NCI-H524 treated with DMSO at 0.1 percent for 48 hours (cell line): ENCODE data around the gene MTHFD2L.

Experiments
- DNase-seq: peaks from one replicate; lab custom pipeline; 2025; lab: John Stamatoyannopoulos, UW

MTHFD2L gene

DNA sequence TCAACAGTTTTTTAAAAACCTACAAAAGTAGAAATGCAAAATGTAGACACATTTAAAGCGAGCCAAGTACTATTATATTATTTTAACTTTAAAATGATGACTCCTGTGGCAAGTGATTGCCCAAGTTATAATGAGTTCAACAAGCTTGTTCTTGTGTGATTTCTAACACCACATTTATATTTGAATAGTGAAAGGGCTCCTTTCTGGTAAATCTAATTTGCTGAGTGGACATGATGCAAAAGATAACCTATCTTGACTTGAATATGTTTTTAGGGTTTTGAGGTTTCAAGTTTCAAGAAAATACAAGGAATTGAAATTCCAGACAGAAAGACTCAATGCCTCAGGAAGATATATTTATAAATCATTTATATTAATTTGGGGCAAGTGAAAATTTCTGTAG, 149.3 kb downstream of the MTHFD2L start:
- DNase-seq: no peak

DNA sequence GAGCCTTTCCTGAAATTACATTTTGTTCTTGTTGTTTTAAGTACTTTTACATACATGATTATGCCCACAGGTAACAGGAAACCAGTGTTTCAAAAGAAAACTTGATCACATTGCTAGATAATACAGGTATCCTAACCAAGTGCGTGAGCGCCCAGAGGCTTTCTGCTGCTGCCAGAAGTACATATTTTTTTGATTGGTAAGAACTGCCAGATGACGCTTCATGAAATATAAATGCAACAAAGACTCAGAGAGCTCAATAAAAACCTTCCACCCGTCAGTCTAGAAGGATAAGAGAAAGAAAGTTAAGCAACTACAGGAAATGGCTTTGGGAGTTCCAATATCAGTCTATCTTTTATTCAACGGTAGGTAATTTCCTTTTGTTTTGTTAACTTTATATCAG, 150.3 kb downstream of the MTHFD2L start, which contains the start of gene EPGN:
TSS of gene EPGN (plus strand) at position 256 of the 400 bp plus-strand sequence. CDS start at position 320, 64 bp downstream.
- DNase-seq: no peak

DNA sequence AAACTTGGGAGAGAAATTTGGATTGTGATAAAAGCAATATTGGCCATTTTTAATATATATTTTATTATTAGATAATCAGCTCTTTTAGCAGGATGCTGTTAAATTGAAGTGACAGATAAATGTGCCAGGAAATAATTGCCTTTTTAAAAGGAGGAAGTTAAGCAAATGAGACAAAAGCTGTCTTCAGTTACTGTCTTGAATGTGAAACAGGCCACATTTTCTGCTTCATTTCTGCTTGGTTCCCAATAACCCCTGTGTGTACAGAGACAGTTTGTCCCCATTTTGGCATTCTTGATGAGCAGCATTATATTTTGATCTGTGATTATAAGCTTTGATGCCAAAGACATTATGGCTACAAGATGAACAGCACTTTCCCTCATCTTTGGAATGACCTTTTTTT, 151.3 kb downstream of the MTHFD2L start:
- no peak for DNase-seq

- no peak for DNase-seq
Observed at GRCh38 chr4:74311696-74312313, 153.9 kb downstream of the MTHFD2L start.

DNA sequence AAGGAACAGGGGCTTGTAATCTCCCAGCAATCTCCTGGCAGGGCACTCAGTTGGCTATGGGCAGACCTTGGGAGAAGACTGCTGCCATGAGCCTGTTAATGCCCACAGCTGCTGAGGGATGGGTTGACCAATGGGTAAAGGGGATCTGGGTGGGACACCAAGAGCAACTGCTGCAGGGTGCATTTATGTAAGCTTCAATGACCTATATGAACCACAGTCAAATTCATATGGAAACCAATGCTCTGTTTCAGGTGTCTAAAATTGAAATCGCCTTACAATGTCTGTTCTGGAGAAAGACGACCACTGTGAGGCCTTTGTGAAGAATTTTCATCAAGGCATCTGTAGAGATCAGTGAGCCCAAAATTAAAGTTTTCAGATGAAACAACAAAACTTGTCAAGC, 156.4 kb downstream of the MTHFD2L start:
- no peak for DNase-seq

DNA sequence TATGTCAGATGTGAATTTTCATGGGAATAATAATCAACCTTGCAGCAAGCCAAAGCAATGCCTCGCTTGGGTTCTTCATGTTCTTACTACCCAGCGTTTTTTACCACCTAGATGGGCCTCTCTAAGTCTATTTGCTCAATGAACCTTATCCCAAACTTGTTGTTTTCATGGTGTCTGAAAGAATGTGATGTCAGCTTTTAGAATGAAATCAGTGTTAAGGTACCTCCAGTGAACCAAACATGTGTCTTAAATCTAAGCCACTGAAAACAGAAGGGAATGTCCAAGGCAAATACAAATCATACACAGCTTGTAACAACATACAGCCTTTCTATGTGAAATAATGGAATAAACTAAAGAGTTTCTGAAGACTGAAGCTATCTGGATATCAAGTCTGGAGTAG, 157.0 kb downstream of the MTHFD2L start:
- no peak for DNase-seq

GRCh38 chr4:74315376-74315775, 157.5 kb downstream of the MTHFD2L start:
- DNase-seq: no peak

- DNase-seq: no peak
Observed at GRCh38 chr4:74316397-74316796, 158.5 kb downstream of the MTHFD2L start.

DNA sequence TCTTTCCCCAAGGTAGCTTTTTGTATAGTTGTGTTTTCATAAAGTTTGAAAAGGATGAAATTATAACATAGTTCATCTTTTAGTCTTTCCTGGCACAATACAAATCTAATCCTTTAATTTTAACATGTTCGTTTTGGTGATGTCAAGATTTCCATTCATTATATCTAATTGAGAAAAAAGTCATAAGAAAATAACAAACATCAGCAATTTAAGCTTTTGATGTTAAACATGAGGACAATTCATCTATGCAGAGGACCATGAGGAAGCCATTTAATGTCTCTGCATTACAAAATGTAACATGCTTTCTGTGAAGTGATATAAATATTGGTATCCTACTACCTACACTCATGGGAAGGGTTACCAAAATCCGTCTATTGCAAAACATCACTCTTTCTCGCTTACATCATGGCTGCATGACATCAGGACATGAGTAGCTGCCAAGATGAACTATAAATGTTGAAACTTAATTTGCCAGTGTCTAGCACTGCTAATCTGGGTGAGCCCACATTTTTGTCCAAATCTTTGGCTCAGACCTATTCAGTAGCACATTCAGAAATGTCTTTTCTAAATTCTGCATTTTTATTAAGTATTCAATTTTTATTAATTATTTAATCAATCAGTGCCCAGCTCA, 159.8 kb downstream of the MTHFD2L start:
- DNase-seq: no peak

DNA sequence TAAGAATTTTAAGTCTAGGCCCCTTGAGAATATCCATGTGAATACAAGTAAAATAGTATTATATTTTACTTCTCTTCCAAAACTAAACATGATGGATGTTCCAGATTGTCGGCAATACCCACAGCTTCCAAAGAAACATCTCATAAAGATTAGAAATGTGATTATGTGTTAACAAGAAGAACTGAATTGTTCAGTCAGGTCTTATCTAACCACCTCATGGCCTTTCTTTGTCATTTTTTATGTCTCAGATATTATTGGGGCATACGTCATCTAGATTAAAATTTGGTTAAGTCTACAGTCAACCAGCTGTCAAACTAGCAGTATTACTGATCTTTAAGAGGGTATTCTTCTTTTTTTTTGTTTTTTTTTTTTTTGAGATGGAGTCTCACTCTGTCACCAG, 160.4 kb downstream of the MTHFD2L start:
- DNase-seq: no peak

GRCh38 chr4:74319470-74319869, 161.6 kb downstream of the MTHFD2L start:
- DNase-seq: no peak

- DNase-seq: peak; percentile 30
Observed at GRCh38 chr4:74320559-74321118, 162.7 kb downstream of the MTHFD2L start.

DNA sequence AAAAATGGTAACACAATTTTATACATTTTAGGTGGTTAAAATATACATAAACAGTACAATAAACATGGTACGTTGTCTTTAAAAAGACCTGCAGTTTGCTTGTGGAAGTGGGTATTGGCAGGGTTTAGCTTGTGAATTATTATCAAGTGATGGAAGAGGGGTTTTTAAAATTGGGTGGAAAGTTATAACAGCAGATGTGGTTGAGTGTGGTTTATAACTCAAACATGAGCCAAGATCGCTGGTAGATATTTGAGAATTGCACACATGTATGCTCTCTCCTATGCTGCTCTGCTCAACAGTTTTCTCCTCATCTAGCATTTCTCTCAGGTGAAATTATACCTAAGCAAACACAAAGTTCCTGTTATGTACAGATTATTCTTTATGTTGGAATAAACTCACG, 164.4 kb downstream of the MTHFD2L start:
- DNase-seq: no peak

DNA sequence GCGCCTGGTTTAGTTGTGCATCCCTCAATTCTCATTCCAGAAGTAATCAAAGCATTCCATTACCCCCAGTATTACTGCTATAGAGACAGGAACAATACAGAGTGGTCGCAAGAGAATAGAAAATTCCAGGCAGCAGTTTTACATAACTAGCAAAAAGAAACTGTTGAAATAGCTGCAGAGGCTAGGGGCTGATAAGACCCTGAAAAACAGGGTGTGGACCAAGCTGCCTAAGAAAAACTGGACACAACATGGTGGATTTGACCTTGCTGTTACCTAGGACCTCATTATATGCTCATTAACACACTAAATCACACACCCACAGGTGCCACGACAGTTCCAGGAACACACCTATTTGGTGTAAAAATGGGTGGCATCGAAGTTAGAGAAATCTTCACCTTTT, 165.7 kb downstream of the MTHFD2L start:
- no peak for DNase-seq

DNA sequence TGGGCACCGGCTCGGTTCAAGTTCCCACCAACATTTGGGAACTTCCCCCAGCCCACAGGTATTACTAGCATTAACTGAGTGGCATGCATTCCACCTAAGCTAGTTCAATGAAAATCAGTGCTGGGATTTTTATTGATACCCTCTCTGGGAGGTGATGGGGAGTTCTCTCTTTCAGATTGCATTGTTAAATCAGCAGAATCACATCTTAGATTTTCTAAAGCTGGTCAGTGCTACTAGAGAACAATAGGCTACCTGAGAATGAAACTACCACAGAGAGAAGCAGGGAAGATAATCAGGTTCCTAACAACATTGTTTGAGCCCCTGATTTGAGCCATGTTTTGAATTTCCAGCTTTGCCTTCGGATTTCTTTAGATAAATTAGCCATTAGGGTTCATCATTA, 166.3 kb downstream of the MTHFD2L start:
- DNase-seq: no peak

- DNase-seq: no peak
Observed at GRCh38 chr4:74325886-74326285, 168.0 kb downstream of the MTHFD2L start.

GRCh38 chr4:74327762-74328161, 169.8 kb downstream of the MTHFD2L start:
- no peak for DNase-seq

DNA sequence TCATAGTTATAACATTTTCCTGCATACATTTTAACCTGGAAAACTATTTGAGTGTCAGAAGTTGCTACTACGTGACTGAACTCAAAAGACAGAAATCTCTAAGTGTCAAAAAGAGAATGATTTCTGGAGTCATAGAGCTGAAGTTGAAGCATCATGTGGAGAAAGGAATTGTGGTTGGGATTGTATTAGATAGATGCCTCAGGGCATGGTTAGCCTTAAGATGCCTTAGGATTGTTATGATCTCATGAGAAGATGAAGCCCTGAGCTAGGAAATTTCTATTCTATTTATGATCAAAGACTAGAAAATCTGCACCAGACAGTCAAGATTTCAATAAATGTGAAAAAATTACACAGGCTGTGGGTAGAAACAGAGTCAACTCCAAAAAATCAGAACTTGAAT, 170.6 kb downstream of the MTHFD2L start:
- DNase-seq: no peak

DNA sequence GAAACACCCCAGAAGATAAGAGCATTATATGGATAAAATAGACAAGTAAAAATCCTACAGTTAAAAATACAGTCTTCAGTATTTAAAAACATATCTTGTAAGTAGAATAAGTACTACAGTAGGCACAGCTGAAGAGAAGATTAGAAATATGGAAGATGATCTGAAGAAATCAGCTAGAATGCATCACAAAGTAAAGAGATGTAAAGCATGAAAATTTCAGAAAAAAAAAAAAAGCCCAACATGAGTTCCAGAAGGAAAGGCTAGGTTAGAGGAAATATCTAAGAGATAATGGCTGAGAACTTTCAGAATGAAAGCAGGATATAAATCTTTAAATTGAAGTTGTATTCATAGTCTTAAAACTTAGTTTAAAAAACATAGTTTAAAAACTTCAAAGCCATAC, 171.4 kb downstream of the MTHFD2L start:
- no peak for DNase-seq

DNA sequence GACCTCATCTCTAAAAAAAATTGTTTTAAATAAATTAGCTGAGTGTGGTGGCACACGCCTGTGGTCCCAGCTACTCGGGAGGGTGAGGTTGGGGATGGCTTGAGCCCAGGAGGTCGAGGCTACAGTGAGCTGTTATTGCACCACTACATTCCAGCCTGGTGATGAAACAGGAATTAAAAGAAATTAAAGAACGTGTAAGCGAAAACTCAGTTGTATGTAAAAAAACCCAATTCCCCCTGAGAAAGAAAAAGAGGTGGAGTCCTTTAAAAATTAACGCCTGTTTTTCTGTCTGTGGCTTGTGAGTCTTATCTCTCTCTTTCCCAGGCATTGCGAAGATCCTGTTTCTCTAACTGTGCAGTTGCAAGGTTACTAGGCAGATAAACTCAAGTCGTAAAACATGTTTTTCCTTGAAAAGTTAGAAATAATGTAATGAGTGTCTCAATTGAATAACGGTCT, 172.4 kb downstream of the MTHFD2L start:
- no peak for DNase-seq

- no peak for DNase-seq
Observed at GRCh38 chr4:74331252-74331651, 173.3 kb downstream of the MTHFD2L start.

DNA sequence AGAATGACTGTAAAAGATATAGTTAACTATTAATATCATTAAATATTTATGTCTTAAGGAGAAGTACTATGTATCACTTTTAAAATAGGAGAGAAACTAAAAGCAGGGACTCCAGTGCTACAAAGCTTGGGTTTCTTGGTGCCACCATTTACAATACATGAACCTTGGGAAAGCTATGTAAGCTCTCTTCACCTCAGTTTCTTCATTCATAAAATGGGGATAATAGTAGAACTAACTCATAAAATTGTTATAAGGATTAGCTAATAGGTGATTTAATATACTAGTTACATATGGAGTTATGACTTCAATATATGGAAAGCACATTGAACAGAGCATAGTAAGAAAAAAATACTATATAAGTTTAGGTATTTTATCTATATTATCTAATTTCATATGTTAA, 174.0 kb downstream of the MTHFD2L start:
- DNase-seq: no peak

DNA sequence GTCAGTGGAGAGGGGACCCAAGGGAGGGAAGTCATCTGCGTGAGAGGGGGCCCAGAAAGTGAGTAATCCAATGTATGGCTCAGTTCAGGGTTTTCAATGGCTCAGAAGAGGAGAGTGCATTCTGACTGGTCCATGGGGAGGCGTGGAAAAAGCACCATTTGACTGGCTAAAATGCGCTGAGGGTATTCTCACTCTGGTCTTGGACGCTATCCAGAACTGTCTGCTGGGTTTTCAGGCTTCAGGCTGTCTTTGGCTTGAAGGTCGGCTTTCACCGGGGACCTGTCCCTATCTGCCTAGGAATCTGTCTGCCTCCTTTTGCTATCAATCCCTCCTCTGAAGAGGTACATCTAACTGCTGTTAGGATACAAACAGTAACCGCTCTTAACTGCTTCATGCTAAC, 176.7 kb downstream of the MTHFD2L start:
- no peak for DNase-seq
